ENCODE measurements around the gene APAF1.

DNA sequence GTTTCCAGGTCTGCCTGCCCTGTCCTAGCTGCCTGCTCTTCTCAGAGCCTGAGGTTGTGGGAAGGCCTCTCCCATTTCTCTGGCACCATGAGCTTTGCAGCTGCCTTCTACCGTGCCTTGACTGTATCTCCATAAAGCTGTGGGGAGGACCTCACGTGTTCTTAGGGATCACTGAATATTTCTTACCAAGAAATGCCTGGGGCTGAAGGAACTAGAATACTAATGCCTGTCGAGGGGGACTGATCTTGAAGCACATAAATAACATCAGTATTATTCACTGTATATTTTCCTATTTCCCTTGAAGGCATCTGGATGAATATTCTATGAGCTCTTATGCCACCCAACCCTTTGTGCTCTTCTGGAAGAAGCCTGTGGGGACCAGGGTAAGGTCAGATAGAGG lies 103.4 kb downstream of the APAF1 start:
- TF ChIP-seq GATA3 (IDR thresholded peaks at IDR 0.05; ENCODE audit: low read depth, low read length) (no peak), GATA2 (IDR thresholded peaks at IDR 0.05; ENCODE audit: low read depth, low read length) (no peak)
